DMS153 treated with DMSO at 0.1 percent for 48 hours (cell line): ENCODE measurements around the gene SDK1.

Source experiments
- DNase-seq: peaks from one replicate; lab custom pipeline; 2025; ENCODE audit not compliant: unreplicated experiment; lab: John Stamatoyannopoulos, UW

SDK1 gene

DNA sequence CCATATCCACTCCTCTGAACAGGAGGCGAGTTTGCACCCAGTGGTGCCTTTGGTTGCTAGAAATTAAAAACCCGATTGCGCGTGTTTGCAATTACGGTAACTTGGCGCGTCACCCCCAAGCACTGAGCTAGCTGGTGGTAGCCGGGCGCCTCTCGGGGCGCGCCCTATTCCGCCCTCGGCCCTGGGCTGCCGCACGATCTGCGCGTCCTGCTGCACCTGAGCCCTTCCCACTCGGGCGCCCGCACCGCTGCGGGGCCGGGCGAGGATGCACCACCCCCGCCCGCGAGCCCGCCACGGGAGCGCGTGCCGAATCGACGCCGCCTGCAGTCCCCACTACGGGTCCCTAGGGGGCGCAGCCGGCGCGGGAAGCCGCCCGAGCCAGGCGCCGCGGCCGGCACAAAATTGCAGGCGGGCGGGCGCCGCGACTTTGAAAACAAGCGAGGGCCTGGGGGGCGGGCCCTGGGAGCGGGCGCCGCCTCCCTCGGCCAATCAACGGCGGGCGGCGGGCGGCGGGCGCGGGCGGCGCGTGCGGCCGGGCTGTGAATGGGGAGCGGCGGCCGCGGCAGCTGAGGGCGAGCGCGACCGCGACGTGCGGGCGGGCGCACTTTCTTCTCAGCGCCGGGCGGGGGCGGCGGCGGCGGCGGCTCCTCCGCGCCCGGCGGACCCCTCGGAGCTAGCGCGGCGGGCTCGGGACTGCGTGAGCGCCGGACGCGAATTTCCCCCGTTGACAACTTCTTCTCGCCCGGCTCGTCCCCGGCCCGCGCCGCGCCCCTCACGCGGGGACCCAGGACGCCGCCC, at the start of gene SDK1:
Gene SDK1, plus strand, starts transcription at position 602 of the 798 bp plus-strand sequence. CDS start 335 bp downstream, outside the sequence.
- DNase-seq = peak; percentile 95

- no peak for DNase-seq
Measured at GRCh38 chr7:3254718-3255117, 46.3 kb upstream of the SDK1 start.

GRCh38 chr7:3259711-3260400, 41.2 kb upstream of the SDK1 start:
- no peak for DNase-seq

DNA sequence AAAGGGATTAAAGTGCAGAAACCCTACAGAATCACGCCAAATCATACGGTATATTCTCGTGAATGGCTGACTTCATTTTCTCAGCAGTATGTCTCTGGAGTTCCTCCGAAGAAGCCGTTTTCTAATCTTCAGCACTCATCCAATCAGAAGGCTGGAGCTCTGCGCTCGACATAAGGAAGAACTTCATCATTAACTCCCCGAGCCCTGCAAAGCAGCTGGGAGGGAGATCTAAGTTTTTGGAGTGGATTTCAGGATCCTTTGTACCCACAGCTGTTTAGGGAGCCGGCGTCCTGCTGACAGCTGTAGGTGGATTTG, 40.7 kb upstream of the SDK1 start:
- DNase-seq = no peak

GRCh38 chr7:3264693-3265339, 36.2 kb upstream of the SDK1 start:
- no peak for DNase-seq

GRCh38 chr7:3265388-3265787, 35.7 kb upstream of the SDK1 start:
- no peak for DNase-seq

DNA sequence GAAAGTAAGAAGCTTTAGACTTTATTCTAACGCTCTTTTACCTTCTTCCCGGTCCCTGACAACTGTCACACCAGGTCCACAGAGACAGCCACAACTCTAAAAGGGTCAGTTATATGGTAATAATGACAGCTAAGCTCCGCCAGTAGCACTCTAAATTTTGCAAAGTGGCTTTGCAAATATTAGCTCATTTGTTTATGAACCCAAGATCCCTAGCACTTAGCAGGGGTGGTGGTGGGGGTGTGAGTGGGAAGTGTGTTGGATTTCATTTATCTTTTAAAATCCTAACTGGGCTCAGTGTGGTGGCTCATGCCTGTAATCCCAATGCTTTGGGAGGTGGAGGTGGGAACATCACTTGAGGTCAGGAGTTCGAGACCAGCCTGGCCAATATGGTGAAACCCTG, 34.8 kb upstream of the SDK1 start:
- DNase-seq = no peak

DNA sequence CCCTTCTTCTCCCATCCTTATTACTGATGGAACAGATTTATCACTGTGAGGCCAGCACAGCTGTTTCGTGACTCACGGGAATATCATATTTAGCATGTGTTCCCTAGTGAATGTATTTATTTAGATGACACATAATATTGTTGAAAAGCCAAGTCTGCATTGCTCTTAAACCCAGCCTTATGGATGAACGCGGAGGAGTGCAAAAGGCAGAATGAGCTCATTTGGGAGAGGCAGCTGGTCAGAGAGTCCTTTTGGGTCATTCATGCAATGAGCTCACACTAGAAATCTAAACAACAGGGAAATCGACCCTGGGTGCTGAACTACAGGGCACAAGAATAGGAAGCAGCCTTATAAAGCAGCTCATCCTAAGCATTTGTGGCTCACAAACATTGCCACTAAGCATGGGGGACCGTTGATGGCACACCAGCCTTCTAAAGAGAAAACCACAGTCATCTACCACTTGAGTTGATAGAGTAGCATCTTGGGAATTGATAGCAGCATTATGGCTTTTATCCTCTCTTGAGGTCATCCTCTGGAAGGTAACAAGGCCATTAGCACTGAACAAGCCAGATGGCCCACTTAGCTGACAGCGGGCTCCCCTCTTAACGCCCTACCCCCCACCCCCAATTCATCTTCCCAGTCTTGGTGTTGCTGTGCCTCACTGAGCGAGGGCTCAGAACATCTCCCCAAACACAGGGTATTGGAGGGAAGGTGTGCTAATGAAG, 32.9 kb upstream of the SDK1 start:
- DNase-seq = peak; percentile 72

DNA sequence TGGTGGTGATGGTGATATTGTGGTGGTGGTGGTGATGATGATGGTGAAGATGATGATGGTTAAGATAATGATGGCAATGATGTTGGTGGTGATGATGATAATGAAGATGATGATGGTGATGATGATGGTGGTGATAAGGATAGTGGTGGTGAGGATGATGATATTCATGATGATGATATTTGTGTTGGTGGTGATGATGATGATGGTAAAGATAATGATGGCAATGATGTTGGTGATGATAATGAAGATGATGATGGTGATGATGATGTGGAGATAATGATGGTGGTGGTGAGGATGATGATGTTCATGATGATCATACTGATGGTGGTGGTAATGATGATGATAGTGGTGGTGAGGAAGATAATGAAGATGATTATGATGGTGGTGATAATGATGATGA, 30.7 kb upstream of the SDK1 start:
- no peak for DNase-seq

- DNase-seq = no peak
Measured at GRCh38 chr7:3271298-3271697, 29.8 kb upstream of the SDK1 start.

GRCh38 chr7:3272691-3273141, 28.3 kb upstream of the SDK1 start:
- no peak for DNase-seq

GRCh38 chr7:3274131-3274530, 26.9 kb upstream of the SDK1 start:
- no peak for DNase-seq

DNA sequence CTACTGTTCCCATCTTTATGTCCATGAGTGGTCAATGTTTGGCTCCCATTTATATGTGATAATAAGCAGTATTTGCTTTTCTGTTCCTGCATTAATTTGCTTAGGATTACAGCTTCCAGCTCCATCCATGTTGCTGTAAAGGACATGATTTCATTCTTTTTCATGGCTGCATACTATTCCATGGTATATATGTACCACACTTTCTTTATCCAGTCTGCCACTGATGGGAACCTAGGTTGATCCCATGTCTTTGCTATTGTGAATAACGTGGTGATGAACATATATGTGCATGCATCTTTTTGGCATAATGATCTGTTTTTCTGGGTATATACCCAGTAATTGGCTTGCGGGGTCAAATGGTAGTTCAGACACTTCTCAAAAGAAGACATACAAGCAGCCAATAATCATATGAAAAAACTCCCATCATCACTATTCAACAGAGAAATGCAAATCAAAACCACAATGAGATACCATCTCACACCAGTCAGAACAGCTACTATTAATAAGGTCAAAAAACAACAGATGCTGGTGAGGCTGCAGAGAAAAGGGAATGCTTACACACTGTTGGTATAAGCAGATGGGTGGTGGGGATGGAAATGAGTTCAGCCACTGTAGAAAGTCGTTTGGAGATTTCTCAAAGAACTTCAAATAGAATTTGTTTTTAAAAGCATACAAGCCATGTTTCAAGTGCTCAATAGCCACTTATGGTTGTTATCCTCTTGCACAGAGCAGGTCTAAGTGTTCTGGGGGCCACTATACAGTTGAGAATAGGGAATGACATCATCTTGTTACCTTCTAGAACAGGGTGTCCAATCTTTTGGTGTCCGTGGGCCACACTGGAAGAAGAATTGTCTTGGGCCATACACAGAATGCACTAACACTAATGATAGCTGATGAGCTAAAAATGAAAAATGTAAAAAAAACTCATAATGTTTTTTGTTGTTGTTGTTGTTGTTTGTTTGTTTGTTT, 23.2 kb upstream of the SDK1 start:
- DNase-seq = no peak

- DNase-seq = no peak
Measured at GRCh38 chr7:3279147-3279818, 21.8 kb upstream of the SDK1 start.

DNA sequence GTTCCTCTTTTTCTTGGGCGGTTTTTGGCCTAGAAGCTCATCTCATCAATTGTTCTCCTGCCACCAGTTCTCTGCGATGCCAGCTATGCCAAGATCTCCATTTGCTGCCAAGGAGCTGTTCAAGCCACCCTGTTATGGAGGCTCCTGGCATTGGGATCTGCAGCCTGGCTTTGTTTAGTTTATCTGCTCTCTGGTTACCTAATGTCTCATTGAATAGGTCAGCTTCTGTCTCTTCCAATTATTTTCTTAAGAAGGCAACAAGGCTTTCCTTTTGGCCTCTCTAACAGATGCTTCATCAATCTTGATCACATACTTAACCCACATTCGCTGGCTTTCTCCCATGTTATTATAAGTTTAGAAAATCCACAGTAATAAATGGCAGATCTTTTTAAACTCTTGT, 20.6 kb upstream of the SDK1 start:
- DNase-seq = no peak

DNA sequence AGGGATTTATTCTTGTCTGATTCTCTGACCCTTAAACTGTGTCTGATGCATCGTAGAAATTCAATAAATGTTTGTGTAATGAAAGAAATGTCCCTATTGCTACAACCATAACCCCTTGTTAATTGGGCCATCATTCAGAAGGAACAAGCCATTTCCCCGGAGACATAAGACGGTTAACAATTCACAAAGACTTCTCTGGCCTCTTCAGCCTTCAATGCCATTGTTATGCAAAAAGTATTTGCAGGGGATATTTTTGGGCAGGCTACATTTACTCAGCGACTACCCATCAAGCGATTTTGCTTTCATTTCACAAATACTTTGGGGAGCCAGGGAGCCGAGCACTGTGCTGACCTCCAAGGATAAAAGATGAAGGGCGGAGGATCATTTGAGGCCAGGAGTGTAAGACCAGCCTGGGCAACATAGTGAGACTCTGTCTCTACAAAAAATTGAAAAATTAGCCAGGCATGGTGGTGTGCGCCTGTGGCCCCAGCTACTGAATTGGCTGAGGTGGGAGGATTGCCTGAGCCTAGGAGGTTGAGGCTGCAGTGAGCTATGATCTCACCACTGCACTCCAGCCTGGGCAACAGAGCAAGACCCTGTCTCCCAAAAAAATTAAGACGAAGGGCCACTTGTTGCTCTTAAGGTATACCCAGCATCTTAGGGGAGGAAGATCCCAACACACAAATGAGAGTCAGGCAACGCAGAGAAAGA, 20.0 kb upstream of the SDK1 start:
- DNase-seq = no peak

DNA sequence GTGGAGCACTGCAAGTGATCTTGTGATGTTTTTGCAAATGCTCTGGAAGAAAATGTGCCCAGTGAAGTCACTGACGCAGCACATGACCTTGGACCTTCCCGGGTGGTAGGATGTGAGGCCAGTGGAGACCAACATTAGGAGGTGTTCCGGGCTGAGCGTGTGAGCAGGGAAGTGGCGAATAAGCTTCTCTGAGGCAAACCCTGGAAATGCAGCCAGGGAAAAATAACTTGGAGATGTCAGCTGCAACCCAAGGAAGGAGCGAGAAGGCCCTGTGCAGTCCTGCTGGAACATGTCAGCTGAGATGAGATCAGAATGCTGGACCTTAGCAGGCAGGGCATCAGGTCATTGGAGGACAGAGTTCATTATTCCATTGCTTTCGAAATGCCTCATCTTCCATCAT, 18.6 kb upstream of the SDK1 start:
- DNase-seq = no peak

DNA sequence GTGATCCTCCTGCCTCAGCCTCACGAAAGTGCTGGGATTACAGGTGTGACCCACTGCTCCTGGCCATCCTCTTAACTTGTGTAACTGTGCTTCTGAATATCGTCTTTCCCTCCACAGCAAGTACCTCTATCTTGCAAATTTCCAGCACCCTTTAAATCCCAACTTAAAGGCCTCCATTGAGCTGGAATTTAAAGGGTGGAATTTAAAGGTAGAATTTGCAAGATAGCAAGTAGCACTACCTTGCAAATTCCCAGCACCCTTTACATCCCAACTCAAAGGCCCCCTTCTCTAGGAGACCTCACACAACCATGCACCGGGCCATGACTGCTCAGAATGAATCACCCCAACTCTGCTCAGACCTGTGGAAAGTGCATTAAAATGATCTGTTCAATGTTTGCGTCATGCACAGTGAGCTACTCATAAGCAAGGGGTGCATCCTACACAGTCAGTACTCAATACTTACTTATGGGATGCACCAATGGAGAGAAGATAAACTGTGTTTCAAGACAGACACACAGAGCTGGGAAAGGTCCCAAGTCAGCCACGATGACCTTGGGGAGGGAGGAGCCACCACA, 17.8 kb upstream of the SDK1 start:
- no peak for DNase-seq

DNA sequence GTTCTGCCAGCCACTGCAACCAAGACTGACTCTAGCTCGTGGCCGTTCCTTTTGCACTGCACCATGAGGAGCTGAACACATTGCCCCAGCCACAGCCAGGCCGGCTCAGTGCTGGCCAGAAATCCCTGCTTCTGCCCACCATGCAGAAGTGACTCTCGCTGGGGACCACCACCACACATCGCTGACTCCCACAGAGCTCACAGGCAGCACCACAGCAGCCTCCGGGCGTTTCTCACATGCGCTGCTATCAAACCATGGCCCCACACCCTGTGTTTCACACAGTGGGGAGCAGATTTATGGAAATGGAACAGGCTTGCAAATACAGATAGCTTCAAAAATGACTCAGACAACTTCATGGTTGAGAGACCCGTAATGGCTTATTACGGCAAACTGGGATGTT, 15.4 kb upstream of the SDK1 start:
- no peak for DNase-seq
